Activated effector memory CD4-positive, alpha-beta T cell treated with anti-CD3 and anti-CD28 coated beads, Interleukin-2, amount 50 U/mL, for 16 hours (primary cell): Measurements from ENCODE around the gene WASHC3.
"Not testable (repeated sequence)": the region's sequence is repeated elsewhere in the genome, so short reads cannot be mapped to it uniquely, and the experiment has no call there.

Experiments
- DNase-seq: peaks from one replicate; pipeline ENCODE4 v3.0.0-alpha.2; 2020

The WASHC3 gene

GRCh38 chr12:102050660-102051430, 10.9 kb downstream of the WASHC3 start:
- no peak for DNase-seq

DNA sequence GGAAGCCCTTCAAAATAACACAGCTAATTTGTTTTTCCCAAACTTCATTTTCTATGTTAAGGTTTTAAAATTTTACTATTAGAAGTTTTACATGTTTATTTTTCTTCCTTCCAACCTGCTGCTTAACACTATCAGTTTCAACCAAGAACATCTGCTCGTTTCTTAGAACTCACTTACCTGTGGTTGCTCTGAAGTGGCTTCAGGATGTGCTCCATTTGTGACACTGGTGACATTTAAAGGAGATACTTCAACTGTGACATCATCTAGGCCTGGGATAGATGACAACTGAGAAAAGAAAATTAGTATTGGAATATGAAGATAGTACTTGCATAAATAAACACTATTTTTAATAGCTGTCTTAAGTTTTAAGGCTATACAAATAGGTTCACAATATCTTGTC, 17.9 kb downstream of the WASHC3 start:
- DNase-seq: no peak

DNA sequence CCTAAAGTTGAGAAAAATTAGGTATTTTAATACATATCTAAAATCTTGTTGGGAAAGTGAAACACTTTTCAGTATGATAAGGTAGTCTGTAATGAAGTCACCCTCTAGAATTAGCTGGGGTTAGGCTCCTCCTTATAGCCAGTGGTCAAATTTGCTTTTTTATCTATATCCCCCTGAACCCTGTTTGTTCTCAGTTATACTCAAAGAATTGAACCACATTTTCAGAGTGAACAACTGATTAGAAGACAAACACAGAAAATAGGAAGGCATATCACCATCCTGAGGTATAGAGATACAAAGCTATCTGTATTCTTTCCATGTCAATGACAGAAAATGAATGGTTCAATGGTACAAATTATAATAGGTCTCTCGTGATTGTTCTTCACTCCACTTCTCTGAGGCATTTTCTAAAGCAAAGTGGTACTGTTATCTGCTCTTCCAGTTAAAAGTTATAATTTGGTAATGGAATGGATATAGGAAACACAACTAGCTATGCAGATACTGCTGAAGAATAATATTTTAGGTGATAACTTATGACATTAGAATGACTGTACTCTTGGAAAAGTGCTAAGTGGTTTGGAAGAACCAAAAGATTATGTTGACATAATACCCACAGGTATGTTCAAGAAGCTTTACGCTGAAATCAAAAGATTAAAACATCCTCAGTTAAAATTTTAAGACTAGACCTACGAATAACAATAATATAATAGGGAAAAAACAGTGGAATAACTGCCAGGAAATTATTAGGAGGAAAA, 27.6 kb downstream of the WASHC3 start:
- DNase-seq: no peak

DNA sequence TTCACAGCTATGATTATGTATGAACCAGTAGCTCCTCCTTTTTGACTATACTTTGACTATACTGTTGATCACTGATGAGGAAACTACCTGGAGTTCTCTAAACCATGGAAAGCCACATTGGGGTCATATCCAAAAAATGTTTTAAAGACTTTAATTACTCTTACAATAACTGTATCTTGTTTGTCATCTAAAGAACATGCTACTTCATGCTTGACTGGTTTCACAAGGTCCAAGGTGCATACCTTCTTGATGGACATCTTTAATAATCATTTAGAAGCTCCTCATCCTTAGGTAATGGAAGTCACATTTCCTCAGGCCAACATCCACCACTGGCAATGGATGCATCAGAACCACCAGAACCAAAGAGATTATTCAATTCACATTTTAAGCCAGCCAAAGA, 29.9 kb downstream of the WASHC3 start:
- no peak for DNase-seq

GRCh38 chr12:102029141-102029540, 32.6 kb downstream of the WASHC3 start:
- DNase-seq: no peak

DNA sequence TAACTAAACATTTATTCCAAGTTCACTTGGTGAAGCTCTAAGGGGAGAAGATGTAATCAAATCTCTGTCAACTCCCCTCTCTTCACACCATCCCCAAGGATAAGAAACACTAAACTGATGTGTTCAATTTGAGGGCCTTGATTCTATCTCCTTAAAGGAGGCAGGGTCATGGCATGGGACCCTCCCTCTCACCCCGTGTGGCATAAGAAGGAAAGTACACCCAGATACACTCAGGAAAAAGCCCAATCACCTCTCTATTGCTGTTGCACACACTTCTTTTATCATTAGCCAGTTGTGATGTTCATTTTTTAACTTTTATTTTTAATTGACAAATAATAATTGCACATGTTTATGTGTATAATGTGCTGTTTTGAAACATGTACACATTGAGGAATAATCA, 35.1 kb downstream of the WASHC3 start:
- no peak for DNase-seq

DNA sequence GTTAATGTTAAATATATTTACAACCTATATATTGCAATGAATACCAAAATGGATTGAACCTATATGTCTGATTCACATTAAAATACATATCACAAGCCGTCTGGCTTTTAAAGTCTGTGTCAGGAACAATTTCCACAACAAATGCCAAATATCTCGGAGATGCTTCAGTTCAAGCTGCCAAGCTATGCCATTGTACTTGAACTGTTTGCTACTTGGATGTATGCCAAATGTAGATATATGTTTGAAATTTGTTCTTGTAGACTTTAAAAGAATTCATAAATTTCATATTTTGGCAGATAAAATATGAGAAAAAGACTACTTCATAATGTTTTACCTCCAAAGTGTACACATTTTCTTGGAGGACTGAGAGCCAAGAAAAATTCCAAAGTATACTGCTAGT, 37.0 kb downstream of the WASHC3 start:
- DNase-seq: no peak

DNA sequence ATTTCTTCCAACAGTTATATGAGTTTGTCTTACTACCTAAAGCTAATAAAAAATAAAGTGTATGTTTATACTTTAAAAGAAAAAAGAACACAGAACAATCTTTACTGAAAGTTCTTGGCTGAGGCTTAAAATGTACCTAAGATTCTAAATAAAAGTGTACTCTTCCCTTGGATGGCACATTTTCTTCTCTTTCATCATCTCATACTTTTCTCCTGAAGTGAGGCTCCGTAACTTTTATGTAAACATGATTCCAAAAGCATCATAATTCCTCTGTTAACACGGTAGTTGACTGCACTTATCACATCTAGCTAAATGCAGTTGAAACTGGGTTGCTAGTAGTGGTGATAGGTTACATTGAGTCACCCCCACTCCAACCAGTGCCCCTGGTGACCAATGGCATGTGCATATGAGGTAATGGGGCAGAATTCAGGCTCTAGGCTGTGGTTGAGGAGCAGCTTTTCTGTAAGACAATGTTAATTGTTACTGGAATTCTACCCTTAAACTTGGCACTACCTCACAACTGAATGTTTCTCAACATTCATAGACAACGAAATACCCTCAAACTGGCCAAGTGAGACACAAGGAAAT, 38.4 kb downstream of the WASHC3 start:
- DNase-seq: no peak

DNA sequence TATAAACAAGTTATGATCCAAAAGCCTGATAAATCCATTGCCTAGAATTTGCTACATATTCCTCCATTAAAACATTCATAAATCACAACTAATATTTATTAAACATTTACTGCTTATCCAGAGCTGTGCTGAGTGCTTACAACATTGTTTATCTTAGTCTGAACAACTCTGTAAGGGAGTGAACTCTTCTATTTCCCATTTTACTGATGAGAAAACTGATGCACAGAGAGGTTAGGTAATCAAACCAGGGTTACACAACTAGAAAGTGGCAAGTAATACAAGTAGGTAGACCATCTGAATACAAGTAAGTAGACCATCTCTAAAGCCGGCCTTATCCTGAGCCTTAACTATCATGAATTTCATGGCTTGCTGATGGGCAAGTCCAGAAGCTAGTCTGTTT, 39.5 kb downstream of the WASHC3 start:
- DNase-seq: no peak

DNA sequence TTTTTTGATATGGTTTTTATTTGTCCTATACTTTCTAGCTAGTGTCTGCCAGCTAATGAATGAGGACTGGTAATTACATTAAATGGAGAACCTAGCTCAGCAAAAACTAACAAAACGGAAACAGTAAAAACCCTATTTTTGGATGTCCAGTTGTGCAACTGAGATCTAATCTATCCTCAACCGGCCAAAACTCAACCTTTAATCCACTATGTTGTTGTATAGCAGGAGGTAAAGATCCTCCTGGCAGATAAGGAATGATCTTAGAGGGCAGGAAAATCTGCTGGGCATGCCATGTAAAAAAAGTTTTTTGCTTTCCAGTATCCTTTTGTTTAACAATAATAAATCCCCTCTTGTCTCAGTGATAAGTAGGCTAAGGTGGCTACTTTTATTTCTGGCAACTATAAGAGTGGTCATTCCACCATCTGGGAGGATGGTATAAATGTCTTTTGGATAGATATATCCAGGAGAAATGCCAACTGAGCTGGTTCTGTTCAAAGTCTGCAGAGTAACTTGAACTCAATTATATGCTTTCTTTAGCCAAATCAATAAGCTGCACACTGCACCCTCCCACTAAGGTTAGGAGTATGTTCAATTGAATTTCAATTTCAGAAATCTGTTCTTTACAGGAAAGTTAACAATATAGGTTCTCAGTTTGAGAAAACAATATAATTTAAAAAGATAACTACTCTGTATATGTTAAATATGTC, 40.1 kb downstream of the WASHC3 start:
- no peak for DNase-seq

DNA sequence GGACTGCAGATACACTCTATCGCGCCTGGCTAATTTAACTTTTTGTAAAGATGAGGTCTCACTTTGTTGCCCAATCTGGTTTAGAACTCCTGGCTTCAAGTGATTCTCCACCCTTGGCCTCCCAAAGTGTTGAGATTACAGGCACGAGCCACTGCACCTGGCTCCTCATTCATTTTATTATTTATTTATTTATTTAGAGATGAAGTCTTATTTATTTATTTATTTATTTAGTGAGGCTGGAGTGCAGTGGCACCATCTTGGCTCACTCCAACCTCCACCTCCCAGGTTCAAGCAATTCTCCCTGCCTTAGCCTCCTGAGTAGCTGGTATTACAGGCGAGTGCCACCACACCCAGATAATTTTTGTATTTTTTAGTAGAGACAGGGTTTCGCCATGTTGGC, 43.2 kb downstream of the WASHC3 start:
- DNase-seq: not testable (repeated sequence)

DNA sequence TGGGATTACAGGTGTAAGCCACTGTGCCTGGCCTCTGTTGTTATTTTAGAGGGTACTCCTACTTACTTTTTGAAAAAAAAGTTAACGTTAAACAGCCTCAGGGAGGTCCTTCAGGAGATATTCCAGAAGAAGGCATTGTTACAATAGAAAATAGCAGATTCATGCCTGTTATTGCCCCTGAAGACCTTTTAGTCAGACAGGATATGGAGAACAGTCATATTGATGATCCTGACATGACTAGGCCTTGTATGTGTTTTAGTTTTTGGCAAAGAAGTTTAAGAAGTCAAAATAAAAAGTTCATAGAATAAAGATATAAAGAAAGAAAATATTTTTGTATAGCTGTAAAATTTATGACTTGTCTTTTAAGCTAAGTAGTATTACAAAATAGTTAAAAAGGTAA, 45.3 kb downstream of the WASHC3 start:
- DNase-seq: no peak

- DNase-seq: no peak
Observed at GRCh38 chr12:102010265-102010994, 51.4 kb downstream of the WASHC3 start.

DNA sequence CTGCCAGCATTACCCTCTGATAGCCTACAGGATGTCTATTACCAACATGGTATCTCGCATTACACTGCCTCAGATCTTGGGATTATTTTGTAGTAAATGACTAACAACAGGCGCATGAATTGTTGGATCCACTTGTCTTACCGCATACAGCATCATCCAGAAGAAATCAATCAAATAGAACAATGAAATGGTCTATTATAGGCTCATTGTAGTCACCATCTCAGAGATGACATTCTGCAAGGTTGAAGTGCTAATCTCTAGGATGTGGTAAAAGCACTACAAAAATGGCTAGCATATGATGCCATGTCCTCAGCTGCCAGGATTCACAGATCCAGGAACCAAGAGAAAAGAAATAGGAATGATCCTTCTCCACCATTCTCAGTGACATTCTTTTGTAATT, 52.0 kb downstream of the WASHC3 start:
- DNase-seq: no peak

GRCh38 chr12:102008615-102009126, 53.1 kb downstream of the WASHC3 start:
- DNase-seq: no peak

DNA sequence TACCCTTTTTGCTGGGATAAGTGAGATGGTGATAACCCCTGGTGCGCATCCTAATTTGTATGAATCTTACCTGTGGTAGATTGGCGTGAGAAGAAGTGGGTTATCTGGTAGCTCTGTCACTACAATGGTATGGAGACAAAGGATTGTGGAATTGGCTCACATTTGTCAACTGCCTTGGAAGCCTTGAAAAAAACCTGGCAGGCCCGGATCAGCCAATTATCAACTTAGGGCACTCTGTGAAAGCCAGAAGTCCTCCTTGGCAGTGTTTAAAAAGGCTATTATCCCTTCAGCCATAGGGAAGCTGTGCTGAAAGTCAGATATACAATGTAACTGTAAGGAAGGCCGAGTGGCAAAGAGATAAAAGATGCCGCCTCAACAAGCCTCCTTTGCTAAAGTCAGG, 56.5 kb downstream of the WASHC3 start:
- no peak for DNase-seq

DNA sequence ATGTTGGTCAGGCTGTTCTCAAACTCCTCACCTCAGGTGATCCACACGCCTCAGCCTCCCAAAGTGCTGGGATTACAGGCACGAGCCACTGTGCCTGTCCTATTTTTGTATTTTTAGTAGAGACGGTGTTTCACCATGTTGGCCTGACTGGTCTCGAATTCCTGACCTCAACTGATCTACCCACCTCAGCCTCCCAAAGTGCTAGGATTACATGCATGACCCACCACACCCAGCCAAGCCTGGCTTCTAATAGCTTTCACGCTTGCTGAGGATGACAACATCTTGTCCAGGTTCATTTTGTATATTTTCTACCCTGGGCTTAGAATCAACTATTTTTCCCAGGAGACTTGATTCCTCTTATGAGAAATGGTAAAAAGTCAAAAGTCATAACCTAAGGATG, 64.7 kb downstream of the WASHC3 start:
- DNase-seq: no peak

GRCh38 chr12:101995684-101996083, 66.1 kb downstream of the WASHC3 start:
- no peak for DNase-seq

GRCh38 chr12:101992091-101992490, 69.7 kb downstream of the WASHC3 start:
- DNase-seq: no peak

- DNase-seq: no peak
Observed at GRCh38 chr12:101982307-101982706, 79.5 kb downstream of the WASHC3 start.

DNA sequence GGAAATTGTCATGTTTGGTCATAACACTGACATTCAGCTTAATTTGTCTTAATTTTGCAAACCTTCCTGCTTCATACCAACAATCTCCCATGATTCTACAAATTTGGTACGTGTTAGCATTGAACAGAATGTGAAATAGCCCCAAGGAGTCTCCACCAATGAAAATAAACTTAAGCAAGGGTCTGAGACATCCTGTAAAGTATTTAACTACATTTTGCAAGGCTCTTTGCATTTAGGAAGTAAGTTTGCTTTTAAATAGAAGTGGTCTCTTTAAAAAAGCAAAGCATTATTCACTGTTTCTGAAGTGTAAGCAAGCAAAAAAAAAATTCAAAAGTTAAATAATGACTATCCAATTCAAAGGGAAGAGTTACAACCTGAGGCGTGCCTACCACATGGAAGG, 79.9 kb downstream of the WASHC3 start:
- DNase-seq: no peak

DNA sequence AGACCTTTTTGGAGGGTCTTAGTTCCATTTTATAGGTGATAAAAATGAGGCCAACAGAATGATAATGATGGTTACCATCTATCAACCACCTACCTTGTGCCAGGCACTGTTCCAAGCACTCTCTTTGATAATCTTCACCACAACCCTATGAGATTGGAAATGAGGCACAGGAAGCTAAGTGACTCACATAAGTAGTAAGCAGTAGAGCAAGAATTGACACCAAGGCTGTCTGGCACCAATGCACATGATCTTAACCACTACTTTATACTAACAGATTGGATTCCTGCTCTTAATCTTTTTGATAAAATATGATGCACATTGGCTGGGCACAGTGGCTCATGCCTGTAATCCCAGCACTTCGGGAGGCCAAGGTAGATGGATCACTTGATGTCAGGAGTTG, 93.0 kb downstream of the WASHC3 start:
- no peak for DNase-seq

DNA sequence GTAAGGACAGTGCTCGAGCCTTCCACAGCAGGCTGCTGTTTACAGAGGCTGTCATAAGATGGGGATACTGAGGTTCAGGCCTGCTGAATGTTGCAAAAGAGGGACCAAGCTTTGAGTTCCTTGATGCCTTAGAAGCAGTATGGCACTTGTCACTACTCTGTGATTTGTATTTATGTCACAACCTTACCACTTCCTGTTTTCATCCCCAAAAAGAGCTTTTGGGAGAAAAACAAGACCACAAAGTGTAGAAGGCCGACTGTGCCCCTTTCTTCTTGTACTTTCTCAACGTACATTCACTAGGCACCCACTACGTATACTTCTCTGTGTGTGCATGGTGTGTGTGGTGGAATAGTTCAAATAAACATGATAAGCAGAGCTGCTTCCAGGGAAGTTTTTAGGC, 94.3 kb downstream of the WASHC3 start:
- DNase-seq: no peak
